ENCODE data around the gene LRMDA. TPM values are rescaled to one million over a fixed set of nuclear protein-coding genes. Genes with fewer than 3 reads are reported as not detected.

Gene LRMDA
- total and polyA plus RNA-seq, 10 of the 15 experiments (the other 5 are each of a cell fraction or from before 2014, with no cell fraction given) = 0.07 to 0.54 (median 0.29) TPM; not detected in 4

GRCh38 chr10:76073524-76073923 is 642.1 kb downstream of the LRMDA start (continued):
- no peak for TF ChIP-seq ATF2 (IDR thresholded peaks at IDR 0.05; ENCODE audit: low read length)
- no peak for TF ChIP-seq BMI1 (IDR thresholded peaks at IDR 0.05; ENCODE audit: borderline replicate concordance)
- TF ChIP-seq FOS (IDR thresholded peaks at IDR 0.05; ENCODE audit: borderline replicate concordance, extremely low read depth, insufficient read length) = no peak
- no peak for TF ChIP-seq ZBED1 (IDR thresholded peaks at IDR 0.05; ENCODE audit: borderline replicate concordance)

GRCh38 chr10:76074659-76075058 is 643.2 kb downstream of the LRMDA start:
- no peak overlapping the region for H2AFZ ChIP-seq (ENCODE audit: control insufficient read depth, low read depth, low read length)
- TF ChIP-seq KAT2A (conservative IDR thresholded peaks at IDR 0.05; ENCODE audit: control insufficient read depth, low read depth, low read length) = no peak
- no peak for TF ChIP-seq HDAC2 (IDR thresholded peaks at IDR 0.05)

More at GRCh38 chr10:76074659-76075058, 643.2 kb downstream of the LRMDA start:
- no peaks in the 10 kb centered on the region for H4K20me1 ChIP-seq (ENCODE audit: control insufficient read depth, insufficient read depth)
- no TSS peak for BruUV-seq (replicated peaks)
- in situ Hi-C loops (cut with MboI) (no loop called here), intact Hi-C loops (cut with micrococcal nuclease; ENCODE audit: unreplicated experiment) (no loop called here)
- RAD21 ChIA-PET (ENCODE audit: unreplicated experiment) = no interaction called here
- no peaks in the 10 kb centered on the region for H3K4me1 ChIP-seq (ENCODE audit: control insufficient read depth, insufficient read depth, low read length)
- H3K36me3 ChIP-seq (ENCODE audit: control insufficient read depth in 2 of 2, insufficient read depth in 2 of 2, low read length in 1 of 2) = no peaks in the 10 kb centered on the region
- no peak overlapping the region for H3K4me3 ChIP-seq
- 0% methylated on average over 1 of the region's 1 CpG for WGBS (ENCODE audit: insufficient coverage, insufficient replicate concordance, low lambda C conversion rate, missing lambda C conversion rate)
- DNase-seq (ENCODE audit: low read depth, low spot score) (no peak), ATAC-seq (no peak), FAIRE-seq (no peak)
- H3K9ac ChIP-seq (ENCODE audit: control insufficient read depth, insufficient read depth, low read length) = no peak overlapping the region
- no peaks in the 10 kb centered on the region for H3K79me2 ChIP-seq (ENCODE audit: control insufficient read depth, insufficient read depth, low read length)
- H3K9me3 ChIP-seq (replicated peaks; ENCODE audit: control insufficient read depth, insufficient read depth, low read length) = no peaks in the 10 kb centered on the region; the same call in 2 of the 3 replicates
- POLR2A ChIA-PET = no interaction called here
- no peak overlapping the region for H3K4me2 ChIP-seq (ENCODE audit: control insufficient read depth, insufficient read depth)
- H3K27me3 ChIP-seq (replicated peaks in 1 of 2; ENCODE audit: control insufficient read depth in 2 of 2, insufficient read depth in 2 of 2, low read length in 1 of 2) = no peaks in the 10 kb centered on the region
- CTCF ChIA-PET = no interaction called here
- SMC1A ChIA-PET (ENCODE audit: uncharacterized antibody, unreplicated experiment) = no interaction called here
- H3K27ac ChIP-seq (ENCODE audit: control insufficient read depth, insufficient read depth) = no peak overlapping the region

All from GM12878 (cell line).